ENCODE measurements around the gene SLC3A2.
"Not testable (repeated sequence)": the region's sequence is repeated elsewhere in the genome, so short reads cannot be mapped to it uniquely, and the experiment has no call there.

Gene SLC3A2

GRCh38 chr11:62925308-62925707 is 44.6 kb downstream of the SLC3A2 start:
- no peak for DNase-seq (ENCODE audit: low read depth)
- H3K4me3 ChIP-seq (ENCODE audit: low read depth, low read length), result no peak overlapping the region

GRCh38 chr11:62925745-62926679 is 45.3 kb downstream of the SLC3A2 start:
- peak overlapping the region; percentile 16 for H3K4me3 ChIP-seq (ENCODE audit: low read depth, low read length)
- DNase-seq (ENCODE audit: low read depth), result no peak

GRCh38 chr11:62926680-62927455 is 46.2 kb downstream of the SLC3A2 start:
- no peak for DNase-seq (ENCODE audit: low read depth)
- H3K4me3 ChIP-seq (ENCODE audit: low read depth, low read length), result no peak overlapping the region

GRCh38 chr11:62928011-62928410 is 47.3 kb downstream of the SLC3A2 start:
- no peak for DNase-seq (ENCODE audit: low read depth)
- no peak overlapping the region for H3K4me3 ChIP-seq (ENCODE audit: low read depth, low read length)

- no peak overlapping the region for H3K4me3 ChIP-seq (ENCODE audit: low read depth, low read length)
- DNase-seq (ENCODE audit: low read depth), result no peak
Measured at GRCh38 chr11:62930157-62930556, 49.5 kb downstream of the SLC3A2 start.

- no peak for DNase-seq (ENCODE audit: low read depth)
- no peak overlapping the region for H3K4me3 ChIP-seq (ENCODE audit: low read depth, low read length)
Measured at GRCh38 chr11:62930666-62931065, 50.0 kb downstream of the SLC3A2 start.

GRCh38 chr11:62931499-62932278 is 51.0 kb downstream of the SLC3A2 start:
- no peak for DNase-seq (ENCODE audit: low read depth)
- no peak overlapping the region for H3K4me3 ChIP-seq (ENCODE audit: low read depth, low read length)

GRCh38 chr11:62933285-62933684 is 52.6 kb downstream of the SLC3A2 start:
- H3K4me3 ChIP-seq (ENCODE audit: low read depth, low read length), result no peak overlapping the region
- DNase-seq (ENCODE audit: low read depth), result no peak

GRCh38 chr11:62933750-62934495 is 53.2 kb downstream of the SLC3A2 start:
- DNase-seq (ENCODE audit: low read depth), result no peak
- H3K4me3 ChIP-seq (ENCODE audit: low read depth, low read length), result no peak overlapping the region

GRCh38 chr11:62934496-62934785 is 53.7 kb downstream of the SLC3A2 start:
- no peak for DNase-seq (ENCODE audit: low read depth)
- H3K4me3 ChIP-seq (ENCODE audit: low read depth, low read length), result no peak overlapping the region

- H3K4me3 ChIP-seq (ENCODE audit: low read depth, low read length); DNase-seq (ENCODE audit: low read depth): not testable (repeated sequence)
Measured at GRCh38 chr11:62937528-62937927, 56.8 kb downstream of the SLC3A2 start.
